Measurements from ENCODE around the gene RGMA.

RGMA gene, protein sequence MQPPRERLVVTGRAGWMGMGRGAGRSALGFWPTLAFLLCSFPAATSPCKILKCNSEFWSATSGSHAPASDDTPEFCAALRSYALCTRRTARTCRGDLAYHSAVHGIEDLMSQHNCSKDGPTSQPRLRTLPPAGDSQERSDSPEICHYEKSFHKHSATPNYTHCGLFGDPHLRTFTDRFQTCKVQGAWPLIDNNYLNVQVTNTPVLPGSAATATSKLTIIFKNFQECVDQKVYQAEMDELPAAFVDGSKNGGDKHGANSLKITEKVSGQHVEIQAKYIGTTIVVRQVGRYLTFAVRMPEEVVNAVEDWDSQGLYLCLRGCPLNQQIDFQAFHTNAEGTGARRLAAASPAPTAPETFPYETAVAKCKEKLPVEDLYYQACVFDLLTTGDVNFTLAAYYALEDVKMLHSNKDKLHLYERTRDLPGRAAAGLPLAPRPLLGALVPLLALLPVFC

DNA sequence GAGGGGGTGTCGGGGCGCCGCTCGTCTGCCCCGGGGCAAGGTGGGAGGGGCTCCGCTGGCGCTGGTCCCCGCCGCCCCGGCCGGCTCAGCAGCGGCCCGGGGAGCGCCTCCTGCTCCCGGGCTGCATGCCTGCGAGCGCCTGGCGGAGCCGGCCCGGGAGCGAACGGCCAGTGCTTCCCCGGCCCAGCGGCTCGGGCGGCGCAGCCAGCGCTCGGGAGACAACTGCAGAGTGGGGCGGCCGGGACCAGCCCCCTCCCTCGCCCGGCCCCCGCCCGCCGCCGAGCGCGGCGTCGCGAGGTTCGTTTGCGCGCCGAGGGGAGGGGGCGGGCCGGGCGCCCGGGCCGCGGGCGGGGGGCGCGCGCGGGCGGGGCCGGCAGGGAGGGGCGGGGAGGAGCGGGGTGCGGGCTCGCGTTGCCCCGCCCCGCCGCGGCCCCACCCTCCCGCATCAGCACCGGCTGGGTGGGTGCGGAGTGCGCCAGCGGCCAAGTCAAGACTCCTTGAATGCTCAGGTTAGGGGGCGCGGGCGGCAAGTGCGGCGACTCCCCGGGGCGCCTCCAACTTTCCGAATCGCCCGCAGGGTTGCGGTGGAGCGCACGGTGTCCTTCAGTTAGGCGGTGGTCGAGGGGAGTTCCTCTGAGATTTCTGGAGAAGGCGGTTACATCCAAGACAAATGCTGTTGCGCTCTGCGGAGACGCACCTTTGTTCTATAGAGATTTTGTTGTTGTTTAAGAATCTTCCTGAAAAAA is at the start of gene RGMA:
Gene RGMA, minus strand, starts transcription at position 231 of the 746 bp plus-strand sequence. CDS start 279 bp downstream, outside the sequence.
- DNase-seq (ENCODE audit: low read depth): no peak

DNA sequence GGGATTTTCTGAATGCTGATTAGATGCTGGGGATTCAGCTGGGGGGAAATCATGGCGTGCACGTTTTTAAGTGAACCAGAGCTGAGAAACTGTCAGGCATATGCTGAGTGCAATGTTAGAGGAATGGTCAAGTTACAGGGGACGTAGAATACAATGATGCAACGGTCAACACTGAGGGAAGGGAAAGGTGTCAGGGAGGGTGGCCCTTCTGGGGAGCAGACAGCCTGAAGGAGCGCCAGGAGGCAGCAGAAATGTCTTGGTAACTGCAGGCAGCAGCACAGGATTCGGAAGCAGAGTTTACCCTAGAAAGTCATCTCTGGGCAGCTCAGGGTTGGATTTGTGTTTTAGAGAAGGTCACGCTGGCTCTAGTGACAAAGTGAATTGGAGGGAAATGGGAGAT is 47.6 kb upstream of the RGMA start:
- DNase-seq (ENCODE audit: low read depth): no peak

DNA sequence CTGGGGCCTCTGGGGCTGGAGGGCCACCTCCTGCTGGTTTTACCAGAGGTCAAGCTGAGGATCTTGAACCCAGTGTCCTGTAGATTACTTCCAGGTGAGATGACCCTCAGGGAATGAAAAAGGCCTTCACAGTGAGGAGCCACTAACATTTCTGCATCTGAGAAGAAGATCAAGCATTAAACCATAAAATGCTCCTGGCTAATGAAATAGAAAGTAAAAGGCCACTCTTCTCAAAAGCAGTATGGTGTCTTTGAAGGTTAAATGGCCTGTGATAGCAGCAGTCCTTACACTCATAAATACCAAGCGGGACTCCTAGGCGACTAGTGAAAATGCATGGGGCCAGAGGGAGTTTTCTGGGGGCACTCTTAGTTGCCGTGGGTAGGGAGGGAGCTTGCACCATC is 47.0 kb upstream of the RGMA start:
- no peak for DNase-seq (ENCODE audit: low read depth)

DNA sequence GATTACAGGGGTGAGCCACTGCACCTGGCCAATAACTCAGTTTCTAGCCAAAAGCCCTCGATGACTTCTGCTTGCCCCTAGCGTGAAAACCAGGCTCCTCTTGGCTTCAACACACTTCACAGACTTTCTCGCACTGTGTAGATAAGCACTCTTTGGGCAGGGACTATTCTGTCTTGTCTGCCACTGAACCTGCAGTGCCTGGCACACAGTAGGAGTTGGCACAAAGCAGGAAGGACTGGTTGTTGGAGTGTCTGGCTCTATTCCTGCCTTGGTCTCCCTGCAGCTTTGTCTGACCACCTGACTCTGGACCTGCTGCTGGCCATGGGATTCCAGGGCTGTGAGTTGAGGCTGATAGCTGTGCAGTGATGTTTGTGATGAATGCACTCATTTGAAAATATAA is 46.4 kb upstream of the RGMA start:
- no peak for DNase-seq (ENCODE audit: low read depth)

DNA sequence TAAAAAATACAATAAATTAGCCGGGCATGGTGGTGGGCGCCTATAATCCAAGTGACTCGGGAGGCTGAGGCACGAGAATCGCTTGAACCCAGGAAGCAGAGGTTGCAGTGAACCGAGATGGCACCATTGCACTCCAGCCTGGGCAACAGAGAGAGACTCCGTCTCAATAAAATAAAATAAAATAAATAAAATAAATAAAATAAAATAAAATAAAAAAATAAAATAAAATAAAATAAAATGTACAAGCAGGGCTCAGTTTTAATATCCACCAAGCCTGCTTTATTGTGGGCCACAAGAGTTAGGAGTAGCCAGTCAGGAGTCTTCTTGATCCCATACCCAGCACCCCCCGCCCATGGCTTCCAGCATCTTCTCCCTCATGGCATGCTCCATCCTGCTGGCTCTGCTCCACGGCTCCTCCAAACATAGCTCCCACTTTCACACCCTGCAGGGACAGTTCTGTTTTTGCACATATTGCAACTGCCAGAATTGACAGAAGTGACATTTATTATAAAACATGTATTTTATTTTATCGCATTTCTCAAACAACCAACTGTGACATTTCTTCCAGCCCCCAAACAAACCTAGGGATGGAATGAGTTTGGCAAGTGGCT is 42.6 kb upstream of the RGMA start:
- no peak for DNase-seq (ENCODE audit: low read depth)

DNA sequence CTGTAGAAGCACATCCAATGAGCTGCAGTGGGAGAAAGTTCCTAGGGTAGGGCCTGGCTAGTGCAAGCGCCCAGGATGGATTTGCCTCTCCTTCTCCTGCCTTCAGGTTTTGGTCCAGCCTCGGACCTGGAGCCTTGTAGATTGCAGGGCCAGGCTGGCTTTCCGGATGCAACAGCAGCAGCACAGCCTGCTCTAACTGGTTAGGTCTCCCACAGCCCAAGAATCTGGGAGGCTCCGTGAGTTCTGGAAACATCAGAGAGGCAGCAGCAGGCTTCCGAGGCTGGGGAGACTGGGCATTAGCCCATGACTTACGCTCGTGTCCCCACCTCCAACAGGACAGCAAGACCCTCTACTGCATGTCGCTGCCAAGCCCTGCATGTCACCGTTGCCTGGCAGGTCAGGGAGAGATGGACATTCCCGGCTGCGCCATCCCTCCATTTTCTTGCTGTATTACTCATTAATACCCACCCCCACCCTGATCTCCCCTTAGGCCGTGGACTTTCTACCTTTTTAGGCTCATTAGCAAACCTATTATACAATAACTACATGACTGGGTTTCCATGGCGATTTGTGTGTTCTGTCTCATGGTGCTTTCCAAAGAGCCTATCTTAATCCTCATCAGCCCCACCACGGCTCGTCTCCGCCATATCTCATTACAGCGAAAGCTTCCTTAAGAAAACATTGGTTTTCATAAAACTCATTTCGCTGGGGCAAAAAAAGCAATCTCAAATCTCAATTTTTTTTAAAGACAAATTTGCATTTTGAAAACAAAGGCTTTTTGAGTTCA is 40.9 kb upstream of the RGMA start:
- DNase-seq (ENCODE audit: low read depth): no peak

DNA sequence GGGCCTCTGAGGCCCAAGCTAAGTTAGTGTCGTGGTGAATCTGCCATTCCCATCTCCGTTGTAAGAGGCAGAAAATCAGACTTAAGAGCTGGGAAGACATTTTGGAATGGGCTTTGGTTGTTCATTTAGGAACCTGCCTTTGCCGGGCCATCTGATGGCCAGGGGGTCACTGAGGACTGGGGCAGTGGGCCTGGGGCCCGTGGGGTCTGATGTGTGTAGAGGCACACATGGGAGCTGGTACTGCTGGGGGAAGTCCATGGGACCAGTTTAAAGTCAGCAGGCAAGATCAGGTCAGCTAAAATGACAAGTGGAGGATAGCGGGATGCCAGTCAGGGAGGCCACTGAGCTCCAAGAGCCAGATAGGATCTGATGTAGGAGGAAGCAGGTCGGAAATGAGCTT is 38.3 kb upstream of the RGMA start:
- no peak for DNase-seq (ENCODE audit: low read depth)

DNA sequence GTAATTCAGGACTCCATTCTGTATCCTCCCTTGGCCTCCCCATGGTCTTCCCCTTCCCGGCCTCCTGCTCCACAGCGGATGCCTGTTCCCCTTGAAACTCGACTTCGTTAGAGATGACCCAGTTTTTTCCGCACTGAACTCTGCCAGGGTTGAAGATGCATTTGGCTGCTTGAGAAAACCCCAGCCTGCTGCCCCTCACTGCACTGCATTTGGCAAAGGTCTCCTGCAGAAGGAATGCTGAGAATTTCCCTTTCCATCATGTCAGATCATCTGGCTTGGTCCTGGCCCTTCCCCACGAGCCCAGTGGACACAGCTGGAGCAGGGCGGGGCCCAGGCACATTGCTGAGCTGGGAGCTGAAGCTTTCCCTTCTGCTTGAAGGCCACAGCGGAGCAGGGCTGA is 37.6 kb upstream of the RGMA start:
- no peak for DNase-seq (ENCODE audit: low read depth)

DNA sequence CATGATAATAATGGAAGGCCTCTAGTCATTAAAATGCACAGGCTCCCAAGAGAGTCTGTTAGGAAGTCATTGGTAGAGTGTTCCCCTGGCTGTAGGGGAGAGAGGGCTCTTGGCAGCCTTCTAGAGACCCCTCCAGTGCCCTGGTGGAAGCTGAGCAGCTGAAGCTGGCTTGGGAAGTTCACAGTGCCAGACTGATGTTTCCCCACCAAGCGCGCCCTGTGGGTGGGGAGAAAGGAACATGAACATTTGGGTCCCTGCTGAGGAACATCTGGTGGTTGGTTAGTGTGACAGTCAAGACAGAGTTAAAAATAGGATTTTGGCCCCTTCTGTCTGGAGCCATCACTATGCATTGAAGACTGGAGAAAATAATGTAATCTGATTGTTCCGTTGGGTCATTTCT is 37.1 kb upstream of the RGMA start:
- no peak for DNase-seq (ENCODE audit: low read depth)

DNA sequence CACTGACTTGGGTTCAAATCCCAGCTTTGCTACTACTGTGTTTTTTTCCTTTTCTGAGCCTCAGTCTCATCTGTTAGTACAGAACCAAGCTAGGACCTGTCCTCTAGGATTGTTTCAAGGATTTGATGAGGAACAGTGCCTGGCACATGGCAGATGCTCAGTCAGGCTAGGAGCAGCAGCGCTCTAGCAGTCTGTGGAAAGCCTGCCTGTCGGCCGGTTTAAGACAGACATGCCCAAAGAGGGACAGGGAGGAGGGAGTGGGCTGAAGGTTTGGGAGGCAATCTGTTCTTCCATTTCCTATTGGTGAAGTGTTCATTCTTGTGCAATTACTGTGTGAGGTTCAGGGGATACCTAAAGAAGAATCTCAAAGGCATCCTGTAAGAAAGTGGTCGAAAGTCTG is 35.1 kb upstream of the RGMA start:
- no peak for DNase-seq (ENCODE audit: low read depth)

DNA sequence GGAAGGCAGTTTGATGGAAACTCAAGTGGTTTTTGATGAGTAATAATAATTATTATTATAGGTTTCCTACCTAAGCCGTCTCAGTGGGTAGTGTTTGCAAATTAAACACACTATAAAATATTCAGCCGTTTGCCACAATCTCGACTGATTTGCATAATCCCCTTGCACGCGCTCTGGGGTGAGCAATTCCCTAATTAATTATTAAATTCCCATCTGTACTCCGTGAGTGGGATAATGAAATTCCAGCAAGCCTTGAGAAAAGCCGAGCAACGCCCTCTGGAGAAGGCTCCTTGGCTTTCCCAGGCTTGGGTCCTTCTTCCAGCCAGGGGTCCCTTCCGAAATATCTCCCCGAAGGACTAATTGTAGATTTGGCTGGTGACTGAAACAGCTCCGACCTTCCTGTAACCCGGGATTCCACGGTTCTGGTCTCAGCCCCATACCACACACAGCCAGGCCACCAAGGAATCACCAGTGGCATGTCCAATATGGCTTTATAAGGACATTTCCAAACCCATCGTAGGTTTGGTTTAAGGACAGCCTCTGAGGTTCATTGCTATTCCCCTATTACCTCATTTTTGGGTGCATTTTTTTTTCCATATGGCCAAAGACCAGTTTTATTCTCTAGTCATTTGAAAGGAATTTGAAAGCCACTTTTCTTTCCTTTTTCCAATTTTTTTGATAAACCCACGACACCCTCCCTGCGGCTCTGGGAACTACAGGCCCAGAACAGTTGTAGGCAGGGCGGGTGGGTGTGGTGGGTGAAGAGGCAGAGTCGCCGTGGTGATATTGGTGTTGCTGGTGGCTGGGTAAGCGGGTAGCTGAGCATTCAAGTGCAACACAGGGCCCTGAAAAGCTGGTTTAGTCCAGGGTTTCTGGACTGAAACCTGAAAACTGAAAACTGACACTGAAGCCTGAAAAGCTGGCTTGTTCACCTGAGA is 33.2 kb upstream of the RGMA start:
- DNase-seq (ENCODE audit: low read depth): no peak

DNA sequence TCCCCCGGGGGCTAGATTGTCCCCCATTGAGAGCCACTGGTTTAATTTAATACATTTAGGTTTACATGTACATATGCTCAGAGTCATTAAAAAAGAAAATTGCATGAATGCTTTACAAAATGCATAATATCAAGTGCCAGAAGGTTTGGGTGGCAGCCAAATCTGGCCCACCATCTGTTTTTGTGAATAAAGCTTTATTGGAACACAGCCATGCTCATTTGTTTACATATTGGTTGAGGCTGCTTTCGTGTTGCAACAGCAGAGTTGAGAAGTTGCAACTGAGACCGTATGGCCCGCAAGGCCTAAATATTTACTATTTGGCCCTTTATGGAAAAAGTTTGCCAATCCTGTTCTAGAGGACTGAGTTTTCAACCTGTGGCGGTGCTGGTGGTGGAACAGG is 32.1 kb upstream of the RGMA start:
- no peak for DNase-seq (ENCODE audit: low read depth)

DNA sequence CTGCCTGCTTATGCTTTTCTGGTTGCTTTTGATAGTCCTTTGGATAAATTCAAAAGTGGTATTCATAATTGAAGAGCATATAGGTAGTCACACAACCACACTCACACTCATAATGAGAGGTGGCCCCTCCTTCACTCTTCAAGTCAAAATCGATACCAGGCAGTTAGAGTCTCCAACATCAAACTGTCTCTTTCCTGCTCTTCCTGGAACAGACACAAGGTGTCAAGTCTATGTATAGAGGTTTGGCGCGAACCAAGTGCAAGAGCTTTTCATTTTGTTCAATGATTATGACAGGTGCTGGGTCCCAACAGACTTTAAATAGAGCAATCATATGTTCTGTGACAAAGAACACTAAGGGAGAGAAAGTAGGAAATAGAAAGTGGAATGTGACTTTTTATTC is 29.9 kb upstream of the RGMA start:
- no peak for DNase-seq (ENCODE audit: low read depth)

DNA sequence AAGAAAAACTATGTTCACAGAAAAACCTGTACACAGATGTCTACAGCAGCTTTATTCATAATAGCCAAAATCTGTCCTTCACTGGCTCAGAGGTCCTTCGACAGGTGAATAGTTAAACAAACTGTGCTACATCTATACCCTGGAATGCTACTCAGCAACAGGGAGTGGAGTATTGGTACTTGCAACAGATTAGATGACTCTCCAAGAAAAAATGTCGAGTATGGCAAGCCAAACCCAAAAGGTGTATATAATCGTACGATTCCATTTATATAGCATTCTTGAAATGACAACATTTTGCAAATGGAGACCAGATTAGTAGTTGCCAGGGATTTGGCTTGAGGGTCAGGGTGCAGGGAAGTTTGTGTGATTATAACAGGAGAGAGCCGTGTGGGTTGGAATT is 22.4 kb upstream of the RGMA start:
- no peak for DNase-seq (ENCODE audit: low read depth)

DNA sequence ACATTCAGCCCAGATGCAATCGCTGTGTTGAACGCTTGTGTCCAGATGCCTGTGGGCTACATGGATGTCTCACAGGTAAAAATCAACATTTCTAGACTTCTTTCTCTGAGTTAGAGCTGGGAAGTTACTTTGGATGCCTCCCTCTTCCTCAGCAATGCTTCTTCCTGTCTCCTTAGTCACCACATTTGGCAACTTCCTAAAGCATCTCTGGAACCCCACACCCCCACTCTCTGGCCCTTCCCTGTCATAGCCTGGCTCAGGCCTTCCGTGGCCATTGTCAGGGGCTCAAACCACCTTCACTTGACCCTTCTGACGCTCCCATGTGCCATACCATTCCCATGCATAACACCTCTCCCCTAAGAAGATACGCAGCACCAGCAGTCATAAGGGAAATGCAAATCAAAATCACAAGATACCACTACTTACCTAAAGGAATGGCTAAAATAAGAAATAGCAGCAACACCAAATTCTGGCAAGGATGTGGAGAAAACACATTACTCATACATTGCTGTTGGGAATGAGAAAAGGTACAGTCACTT is 21.6 kb upstream of the RGMA start:
- DNase-seq (ENCODE audit: low read depth): no peak

DNA sequence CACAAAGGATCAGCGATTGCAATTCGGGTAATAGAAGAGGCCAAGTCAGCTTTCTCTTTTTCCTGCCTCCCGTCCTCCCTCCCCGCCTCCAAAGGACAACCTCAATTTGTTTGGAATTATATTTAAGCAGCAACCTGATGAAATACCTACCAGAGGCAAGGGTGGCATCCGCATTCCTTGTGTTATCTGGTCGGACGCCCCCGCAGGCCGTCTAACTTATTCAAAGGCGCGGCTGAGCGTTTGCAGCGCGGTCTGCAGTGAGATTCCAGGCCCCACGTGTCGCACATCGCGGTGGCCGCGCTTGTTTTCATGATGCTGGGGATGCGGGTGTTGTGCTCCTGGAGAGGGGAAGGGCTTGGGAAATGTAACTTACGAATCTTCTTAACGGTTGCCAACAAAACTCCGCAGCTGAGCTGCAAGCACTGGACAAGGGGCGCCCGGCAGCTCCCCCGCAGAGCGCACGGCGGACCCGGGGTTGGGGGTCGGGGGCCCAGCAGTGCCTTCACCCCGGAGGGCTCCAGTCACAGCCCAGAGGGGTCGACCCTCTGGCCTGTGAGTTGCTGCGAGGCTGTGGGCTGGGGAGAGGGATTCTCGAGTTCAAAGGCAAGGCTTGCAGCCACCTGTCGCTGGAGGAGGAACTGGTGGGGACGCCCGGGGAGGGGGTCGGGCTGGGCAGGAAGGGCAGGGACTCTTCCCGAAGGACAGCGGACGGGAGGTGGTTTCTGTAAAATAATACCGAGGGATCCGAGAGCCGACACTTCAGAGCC is 20.5 kb upstream of the RGMA start:
- no peak for DNase-seq (ENCODE audit: low read depth)

DNA sequence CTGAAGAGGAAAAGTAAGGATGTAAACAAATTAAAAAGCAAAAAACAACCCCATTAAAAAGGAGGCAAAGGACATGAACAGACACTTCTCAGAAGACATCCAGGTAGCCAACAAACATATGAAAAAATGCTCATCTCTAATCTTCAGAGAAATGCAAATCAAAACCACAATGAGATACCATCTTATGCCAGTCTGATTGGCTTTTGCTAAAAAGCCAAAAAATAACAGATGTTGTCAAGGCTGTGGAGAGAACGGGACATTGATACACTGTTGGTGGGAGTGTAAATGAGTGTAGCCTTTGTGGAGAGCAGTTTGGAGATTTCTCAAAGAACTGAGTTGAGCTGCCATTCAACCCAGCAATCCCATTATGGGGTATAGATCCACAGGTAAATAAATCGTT is 18.6 kb upstream of the RGMA start:
- no peak for DNase-seq (ENCODE audit: low read depth)

DNA sequence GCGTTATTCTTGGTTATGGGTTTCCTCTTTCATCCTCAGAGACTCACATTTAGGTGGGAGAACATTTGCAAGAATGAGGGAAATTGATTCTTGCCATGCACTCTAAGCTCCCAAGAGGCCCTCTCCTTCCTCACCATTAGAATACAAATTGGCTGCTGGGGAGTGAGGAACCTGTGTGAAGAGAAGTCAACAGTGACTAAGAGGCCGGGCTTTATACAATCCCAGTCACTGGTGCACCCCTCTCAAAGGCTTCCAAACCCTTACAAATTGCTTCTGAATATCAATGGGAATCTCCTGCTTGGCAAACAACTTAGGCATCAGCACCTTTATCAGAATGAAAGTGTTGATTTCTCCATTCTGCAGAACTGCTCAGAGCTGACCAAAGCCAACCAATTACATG is 16.5 kb upstream of the RGMA start:
- no peak for DNase-seq (ENCODE audit: low read depth)

DNA sequence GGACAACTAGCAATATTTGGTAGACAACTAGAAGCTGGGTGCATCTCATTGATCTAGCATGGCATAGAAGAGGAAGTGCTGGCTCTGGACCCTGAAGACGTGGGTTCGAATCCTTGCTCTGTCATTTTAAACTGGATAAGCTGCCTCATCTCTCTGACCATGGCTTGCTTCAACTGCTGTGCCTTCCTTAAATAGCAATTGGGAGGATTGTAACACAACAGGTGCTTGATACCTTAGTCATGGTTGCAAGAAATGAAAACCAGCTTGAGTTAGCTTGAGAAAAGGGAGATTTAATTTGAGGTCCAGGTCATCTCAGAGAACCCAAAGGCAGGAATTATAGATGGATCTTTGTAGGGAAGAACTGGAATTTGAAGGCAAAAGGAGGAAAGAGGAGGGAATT is 14.8 kb upstream of the RGMA start:
- no peak for DNase-seq (ENCODE audit: low read depth)

DNA sequence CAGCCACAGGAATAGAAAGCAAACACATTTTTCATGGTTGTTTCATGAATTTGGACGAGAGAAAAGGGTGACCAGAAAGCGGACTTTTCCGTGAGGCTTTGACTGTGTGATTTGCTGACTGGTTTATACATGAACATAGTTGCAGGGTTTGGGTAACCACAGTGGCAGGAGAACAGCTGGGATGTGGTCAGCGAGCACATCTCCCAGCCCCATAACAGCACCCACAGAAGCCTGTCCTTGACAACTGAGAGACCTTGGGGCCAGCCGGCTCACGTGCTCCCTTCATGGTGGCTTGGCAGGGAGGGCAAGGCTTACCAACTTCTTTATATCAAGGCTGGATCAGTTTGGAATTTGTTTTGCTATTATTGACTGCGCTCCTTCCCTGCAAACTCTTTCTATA is 13.2 kb upstream of the RGMA start:
- DNase-seq (ENCODE audit: low read depth): no peak

All from CMK (cell line).